Caco-2 (cell line): ENCODE results near the gene NGEF. TPM values are rescaled to one million over a fixed set of nuclear protein-coding genes. Genes with fewer than 3 reads are reported as not detected.

Source experiments
- BruUV-seq: library from RNA; stranded (reverse); fragments of 400-500 nt; replicated peaks from 2 replicates; lab custom pipeline; 2021; lab: Mats Ljungman, UMichigan
- CTCF ChIA-PET: fragments of 300-600 bp; sonication (Branson Sonifier 250); formaldehyde crosslinking; loops from one replicate; lab custom pipeline; 2022; ENCODE audit warnings: antibody characterized with exemption; lab: Charles Lee
- POLR2A ChIA-PET: fragments of 300-600 bp; sonication (Branson Sonifier 250); formaldehyde crosslinking; loops from one replicate; lab custom pipeline; 2022; ENCODE audit warnings: antibody characterized with exemption; lab: Charles Lee
- DNase-seq, 2 experiments: peaks; one replicate each; pipeline versions ENCODE4 v3.0.0 to v3.0.0-alpha.2; 2020 to 2022
- H3K27me3 ChIP-seq: replicated peaks from 2 replicates; pipeline ENCODE4 v1.6.0; 2011; ENCODE audit warnings: low read length; ENCODE audit not compliant: control insufficient read depth, insufficient read depth
- H3K36me3 ChIP-seq: 2 replicates; pipeline ENCODE4 v1.5.1; 2011; ENCODE audit warnings: low read length; ENCODE audit not compliant: control insufficient read depth, insufficient read depth
- H3K4me1 ChIP-seq: fragments of 250-450 bp; sonication (Bioruptor Pico); 2 replicates; pipeline ENCODE4 v1.5.1; 2020; ENCODE audit warnings: mild to moderate bottlenecking
- H3K4me3 ChIP-seq: 2 replicates; pipeline ENCODE4 v1.5.1; 2011; ENCODE audit warnings: low read depth, mild to moderate bottlenecking, control low read depth, low read length
- H3K9me3 ChIP-seq: fragments of 250-450 bp; sonication (Bioruptor Pico); 2 replicates; pipeline ENCODE4 v1.5.1; 2020; ENCODE audit warnings: mild to moderate bottlenecking, moderate library complexity
- H3K27ac Mint-ChIP-seq: one replicate; pipeline ENCODE4 v1.8.0; 2022; ENCODE audit warnings: mixed read lengths; ENCODE audit not compliant: unreplicated experiment
- H3K27me3 Mint-ChIP-seq: one replicate; pipeline ENCODE4 v1.8.0; 2022; ENCODE audit warnings: mixed read lengths; ENCODE audit not compliant: insufficient read depth, unreplicated experiment
- H3K36me3 Mint-ChIP-seq: one replicate; pipeline ENCODE4 v1.8.0; 2022; ENCODE audit warnings: mild to moderate bottlenecking, mixed read lengths; ENCODE audit not compliant: insufficient read depth, unreplicated experiment
- H3K4me1 Mint-ChIP-seq: one replicate; pipeline ENCODE4 v1.8.0; 2022; ENCODE audit warnings: low read depth, mixed read lengths; ENCODE audit not compliant: unreplicated experiment
- H3K4me3 Mint-ChIP-seq: one replicate; pipeline ENCODE4 v1.8.0; 2022; ENCODE audit warnings: mild to moderate bottlenecking, moderate library complexity, mixed read lengths; ENCODE audit not compliant: unreplicated experiment
- H3K9me3 Mint-ChIP-seq: one replicate; pipeline ENCODE4 v1.8.0; 2022; ENCODE audit warnings: mixed read lengths; ENCODE audit not compliant: unreplicated experiment
- CTCF ChIP-seq, 2 experiments: fragments of 200-600 bp in 1 of 2; IDR thresholded peaks; 1 replicate in 1 of 2; 2 replicates in 1 of 2; pipeline versions ENCODE4 v1.5.1 to v1.8.0; 2011 to 2022; ENCODE audit warnings: antibody characterized with exemption in 1 of 2, control low read depth in 1 of 2, inconsistent platforms in 1 of 2, low read depth in 1 of 2, low read length in 1 of 2, mild to moderate bottlenecking in 1 of 2, moderate library complexity in 1 of 2; ENCODE audit not compliant: insufficient read depth in 1 of 2, severe bottlenecking in 1 of 2, unreplicated experiment in 1 of 2
- intact Hi-C: fragments of 100-400 bp; cut with micrococcal nuclease; formaldehyde crosslinking; loops from one replicate; pipeline ENCODE4 v1.10.0; 2022; ENCODE audit not compliant: unreplicated experiment
- total RNA-seq: library from RNA; stranded (reverse); gene quantifications from 2 replicates; pipeline ENCODE4 v1.2.3, GENCODE V29; 2022

Gene NGEF
- total RNA-seq, 1 experiment from 2014 or later = 0.77 TPM

- no peaks in the 10 kb centered on the region for H3K36me3 Mint-ChIP-seq
- CTCF ChIA-PET = no interaction called here
- H3K9me3 ChIP-seq = no peaks in the 10 kb centered on the region
- H3K4me1 Mint-ChIP-seq = peaks cover 8% of the 10 kb centered on the region
- no peak overlapping the region for H3K27ac Mint-ChIP-seq
- no peak for DNase-seq
- H3K4me1 ChIP-seq = no peaks in the 10 kb centered on the region
- H3K27me3 Mint-ChIP-seq = peaks cover 16% of the 10 kb centered on the region
- POLR2A ChIA-PET = no interaction called here
- no peaks in the 10 kb centered on the region for H3K27me3 ChIP-seq
- no peaks in the 10 kb centered on the region for H3K36me3 ChIP-seq
- no peak overlapping the region for H3K4me3 ChIP-seq
- no peak for TF ChIP-seq CTCF (IDR thresholded peaks at IDR 0.05; ENCODE audit: insufficient read depth in 1 of 2, low read depth in 1 of 2, low read length in 1 of 2, severe bottlenecking in 1 of 2, unreplicated experiment in 1 of 2)
- BruUV-seq = no TSS peak
- no peaks in the 10 kb centered on the region for H3K9me3 Mint-ChIP-seq
- no peak overlapping the region for H3K4me3 Mint-ChIP-seq
- intact Hi-C loops = no loop called here
Measured at GRCh38 chr2:233047667-233048066, 34.6 kb upstream of the NGEF start.

- H3K27me3 Mint-ChIP-seq = peaks cover 16% of the 10 kb centered on the region
- H3K27ac Mint-ChIP-seq = no peak overlapping the region
- H3K4me3 Mint-ChIP-seq = no peak overlapping the region
- H3K9me3 ChIP-seq = no peaks in the 10 kb centered on the region
- no peak overlapping the region for H3K4me3 ChIP-seq
- POLR2A ChIA-PET = no interaction called here
- H3K36me3 ChIP-seq = no peaks in the 10 kb centered on the region
- peaks cover 8% of the 10 kb centered on the region for H3K4me1 Mint-ChIP-seq
- H3K4me1 ChIP-seq = no peaks in the 10 kb centered on the region
- DNase-seq = no peak
- H3K9me3 Mint-ChIP-seq = no peaks in the 10 kb centered on the region
- H3K36me3 Mint-ChIP-seq = no peaks in the 10 kb centered on the region
- intact Hi-C loops = no loop called here
- TF ChIP-seq CTCF (IDR thresholded peaks at IDR 0.05; ENCODE audit: insufficient read depth in 1 of 2, low read depth in 1 of 2, low read length in 1 of 2, severe bottlenecking in 1 of 2, unreplicated experiment in 1 of 2) = no peak
- CTCF ChIA-PET = no interaction called here
- no TSS peak for BruUV-seq
- no peaks in the 10 kb centered on the region for H3K27me3 ChIP-seq
Measured at GRCh38 chr2:233047206-233047605, 34.1 kb upstream of the NGEF start.

GRCh38 chr2:233044974-233045605 lies 32.0 kb upstream of the NGEF start:
- H3K9me3 Mint-ChIP-seq = no peaks in the 10 kb centered on the region
- no peaks in the 10 kb centered on the region for H3K27me3 ChIP-seq
- H3K27me3 Mint-ChIP-seq = peaks cover 15% of the 10 kb centered on the region

More at GRCh38 chr2:233044974-233045605, 32.0 kb upstream of the NGEF start:
- ChIA-PET CTCF (no interaction called here), POLR2A (no interaction called here)
- BruUV-seq = no TSS peak
- H3K4me3 Mint-ChIP-seq = no peak overlapping the region
- no peaks in the 10 kb centered on the region for H3K9me3 ChIP-seq
- no peak for TF ChIP-seq CTCF (IDR thresholded peaks at IDR 0.05; ENCODE audit: insufficient read depth in 1 of 2, low read depth in 1 of 2, low read length in 1 of 2, severe bottlenecking in 1 of 2, unreplicated experiment in 1 of 2)
- H3K4me1 Mint-ChIP-seq = peaks cover 8% of the 10 kb centered on the region
- no peaks in the 10 kb centered on the region for H3K4me1 ChIP-seq
- H3K4me3 ChIP-seq = no peak overlapping the region
- intact Hi-C loops = no loop called here
- no peak overlapping the region for H3K27ac Mint-ChIP-seq
- H3K36me3 ChIP-seq = no peaks in the 10 kb centered on the region
- no peaks in the 10 kb centered on the region for H3K36me3 Mint-ChIP-seq
- DNase-seq = no peak
